ENCODE results near the gene LRRC75B. TPM values are rescaled to one million over a fixed set of nuclear protein-coding genes. Genes with fewer than 3 reads are reported as not detected.

Gene LRRC75B
- total and polyA plus RNA-seq, 2 of the 13 experiments (the other 11 are each of a cell fraction or from before 2014, with no cell fraction given), result 11.8 to 34.8 TPM

DNA sequence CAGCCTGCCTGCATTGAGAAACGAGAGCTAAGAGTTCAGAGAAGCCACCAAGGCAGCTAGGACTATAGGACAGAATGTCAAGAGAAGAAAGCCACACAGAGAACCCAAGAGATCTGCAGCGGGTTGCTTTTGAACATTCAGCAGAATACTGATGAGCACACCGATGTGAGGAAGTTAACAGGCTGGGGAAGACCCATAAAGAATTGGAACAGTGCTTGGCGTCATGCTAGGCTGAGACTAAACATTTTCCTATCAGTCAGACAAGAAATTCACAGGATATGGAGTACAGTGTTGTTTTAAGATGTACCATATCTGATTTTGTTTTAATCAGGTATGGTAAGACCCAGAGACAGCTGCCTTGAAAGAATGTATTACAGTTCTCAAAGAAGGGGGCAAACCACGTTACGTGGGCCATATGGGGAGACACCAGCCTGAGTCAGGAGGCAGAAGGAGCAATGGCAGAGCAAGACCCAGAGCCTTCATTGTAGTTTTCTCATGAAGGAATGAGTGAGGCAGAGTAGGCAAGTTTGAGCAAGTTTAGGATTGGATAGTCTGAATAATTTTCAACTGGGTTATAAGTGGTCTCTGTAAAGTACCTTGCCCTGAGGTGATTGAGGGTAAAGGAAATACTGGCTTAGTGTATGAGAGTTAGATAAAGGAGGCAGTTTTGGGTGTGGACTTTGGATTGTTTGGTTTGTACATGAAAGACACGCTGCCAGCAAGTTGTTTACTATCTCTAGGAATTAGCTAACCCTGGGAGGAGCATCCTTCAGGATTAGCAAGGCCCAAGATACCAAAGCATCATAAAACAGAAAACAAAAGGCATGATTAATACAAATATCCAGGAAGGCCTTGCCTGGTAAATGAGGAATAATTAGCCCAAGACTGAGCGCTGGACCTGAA, 14.3 kb downstream of the LRRC75B start (continued):
- TF ChIP-seq TCF12 (IDR thresholded peaks at IDR 0.05), result no peak
- TF ChIP-seq TCF12 (CRISPR knock-in tag; IDR thresholded peaks at IDR 0.05), result no peak
- no peak for TF ChIP-seq TMF1 (CRISPR knock-in tag; IDR thresholded peaks at IDR 0.05; ENCODE audit: low read depth)
- peak; percentile 90 for TF ChIP-seq TEAD3 (CRISPR knock-in tag; optimal IDR thresholded peaks at IDR 0.05; ENCODE audit: borderline replicate concordance)
- TF ChIP-seq SMAD3 (CRISPR knock-in tag; IDR thresholded peaks at IDR 0.05), result peak; percentile 92
- TF ChIP-seq SMYD3 (CRISPR knock-in tag; IDR thresholded peaks at IDR 0.05), result no peak
- peak; percentile 46; the same call in 1 of the 2 replicates for TF ChIP-seq MEF2D (CRISPR knock-in tag; IDR thresholded peaks at IDR 0.05)
- TF ChIP-seq, protein P1, sequence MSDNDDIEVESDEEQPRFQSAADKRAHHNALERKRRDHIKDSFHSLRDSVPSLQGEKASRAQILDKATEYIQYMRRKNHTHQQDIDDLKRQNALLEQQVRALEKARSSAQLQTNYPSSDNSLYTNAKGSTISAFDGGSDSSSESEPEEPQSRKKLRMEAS (IDR thresholded peaks at IDR 0.05), result peak; percentile 59
- peak; percentile 97 for TF ChIP-seq GFI1 (CRISPR knock-in tag; IDR thresholded peaks at IDR 0.05; ENCODE audit: borderline replicate concordance)
- TF ChIP-seq, protein P2, sequence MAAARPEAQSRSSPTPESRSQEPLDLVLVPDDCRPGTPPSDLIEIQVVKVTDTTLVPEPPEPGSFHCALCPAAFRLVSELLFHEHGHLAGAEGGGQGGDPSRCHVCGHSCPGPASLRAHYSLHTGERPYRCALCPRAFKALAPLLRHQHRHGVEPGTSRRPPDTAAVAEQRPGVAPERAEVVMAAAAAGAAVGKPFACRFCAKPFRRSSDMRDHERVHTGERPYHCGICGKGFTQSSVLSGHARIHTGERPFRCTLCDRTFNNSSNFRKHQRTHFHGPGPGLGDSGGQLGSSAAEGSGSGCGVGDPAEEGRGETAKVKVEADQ (CRISPR knock-in tag; IDR thresholded peaks at IDR 0.05; ENCODE audit: borderline replicate concordance), result no peak
- peak; percentile 76 for TF ChIP-seq ZBED4 (CRISPR knock-in tag; IDR thresholded peaks at IDR 0.05; ENCODE audit: borderline replicate concordance)
- peak; percentile 46; the same call in 1 of the 2 replicates for TF ChIP-seq ARID4A (CRISPR knock-in tag; IDR thresholded peaks at IDR 0.05; ENCODE audit: borderline replicate concordance)
- peak; percentile 83 for TF ChIP-seq TBL1XR1 (IDR thresholded peaks at IDR 0.05; ENCODE audit: borderline replicate concordance, low read length, partially characterized antibody)
- TF ChIP-seq FOXK2 (IDR thresholded peaks at IDR 0.05), result peak; percentile 90
- peak; percentile 66 for TF ChIP-seq HOXA3 (CRISPR knock-in tag; IDR thresholded peaks at IDR 0.05)
- 0 out of 2 replicates have a peak, but pooled peaks have one; percentile 41 for TF ChIP-seq ZMAT3 (CRISPR knock-in tag; conservative IDR thresholded peaks at IDR 0.05)
- peak; percentile 38; the same call in 1 of the 2 replicates for TF ChIP-seq HDAC1 (CRISPR knock-in tag; IDR thresholded peaks at IDR 0.05)
- TF ChIP-seq FOXC1 (CRISPR knock-in tag; IDR thresholded peaks at IDR 0.05; ENCODE audit: borderline replicate concordance), result no peak

All from HepG2 (cell line).